MCF 10A (cell line): ENCODE results near the gene TOR1B. TPM values are rescaled to one million over a fixed set of nuclear protein-coding genes. Genes with fewer than 3 reads are reported as not detected.
A peak's percentile ranks its signal among the peaks of the same experiment; 100 is the strongest.
"Not testable (repeated sequence)": the region's sequence is repeated elsewhere in the genome, so short reads cannot be mapped to it uniquely, and the experiment has no call there.

Experiments
- BruUV-seq: library from RNA; stranded (reverse); fragments of 400-500 nt; replicated peaks from 2 replicates; lab custom pipeline; 2021; lab: Mats Ljungman, UMichigan
- CTCF ChIA-PET: fragments of 300-600 bp; sonication (Branson Sonifier 250); formaldehyde crosslinking; extraction: SDS; loops from one replicate; lab custom pipeline; 2021; ENCODE audit warnings: antibody characterized with exemption, inconsistent platforms; lab: Yijun Ruan, JAX
- POLR2A ChIA-PET: fragments of 300-600, 350-650 bp; sonication (Branson Sonifier 250); formaldehyde crosslinking; extraction: SDS; loops from one replicate; lab custom pipeline; 2020; ENCODE audit warnings: antibody characterized with exemption, inconsistent platforms; lab: Yijun Ruan, JAX
- DNase-seq: peaks from one replicate; pipeline ENCODE4 v3.0.0-alpha.2; 2018; ENCODE audit not compliant: unreplicated experiment
- H3K27ac Mint-ChIP-seq: one replicate; pipeline ENCODE4 v1.8.0; 2022; ENCODE audit warnings: mild to moderate bottlenecking, low read depth, mixed read lengths; ENCODE audit not compliant: unreplicated experiment
- H3K27me3 Mint-ChIP-seq: one replicate; pipeline ENCODE4 v1.8.0; 2022; ENCODE audit warnings: mixed read lengths; ENCODE audit not compliant: insufficient read depth, unreplicated experiment
- H3K36me3 Mint-ChIP-seq: one replicate; pipeline ENCODE4 v1.8.0; 2022; ENCODE audit warnings: mild to moderate bottlenecking, moderate library complexity, mixed read lengths; ENCODE audit not compliant: insufficient read depth, unreplicated experiment
- H3K4me1 Mint-ChIP-seq: one replicate; pipeline ENCODE4 v1.8.0; 2022; ENCODE audit warnings: mixed read lengths; ENCODE audit not compliant: insufficient read depth, unreplicated experiment
- H3K4me3 Mint-ChIP-seq: one replicate; pipeline ENCODE4 v1.8.0; 2022; ENCODE audit warnings: mild to moderate bottlenecking, moderate library complexity, mixed read lengths; ENCODE audit not compliant: unreplicated experiment
- H3K9me3 Mint-ChIP-seq: one replicate; pipeline ENCODE4 v1.8.0; 2022; ENCODE audit warnings: mixed read lengths; ENCODE audit not compliant: unreplicated experiment
- CTCF ChIP-seq: fragments of 200-600 bp; IDR thresholded peaks from one replicate; pipeline ENCODE4 v1.8.0; 2022; ENCODE audit warnings: antibody characterized with exemption, mild to moderate bottlenecking; ENCODE audit not compliant: unreplicated experiment
- intact Hi-C: fragments of 100-400 bp; cut with micrococcal nuclease; formaldehyde crosslinking; loops from 2 replicates; pipeline ENCODE4 v1.14.1; 2022
- total RNA-seq: library from RNA; stranded (reverse); gene quantifications from 2 replicates; pipeline ENCODE4 v1.2.3, GENCODE V29; 2022

The TOR1B gene
- total RNA-seq, 1 experiment from 2014 or later, result 14.8 TPM

GRCh38 chr9:129761293-129761900 is 41.6 kb upstream of the TOR1B start:
- no peaks in the 10 kb centered on the region for H3K9me3 Mint-ChIP-seq
- ChIA-PET POLR2A (interaction anchor here (0.6 to 8.5 kb wide), 6 partner anchors 10 to 1311 kb away, joined by 3 to 62 read pairs (median 8); partner anchors contain the start of gene PTGES), CTCF (interaction anchor here (0.6 to 1.1 kb wide), 5 partner anchors 8 to 425 kb away, joined by 3 to 8 read pairs (median 3); partner anchors contain the start of gene PTGES)
- intact Hi-C loops, result no loop called here
- TF ChIP-seq CTCF, result no peak
- BruUV-seq, result no TSS peak
- H3K27ac Mint-ChIP-seq, result no peak overlapping the region
- DNase-seq, result no peak
- peaks cover 9% of the 10 kb centered on the region for H3K4me1 Mint-ChIP-seq
- H3K36me3 Mint-ChIP-seq, result peaks cover 4% of the 10 kb centered on the region
- H3K27me3 Mint-ChIP-seq, result no peaks in the 10 kb centered on the region
- no peak overlapping the region for H3K4me3 Mint-ChIP-seq

- Mint-ChIP-seq H3K4me1 (peaks cover 9% of the 10 kb centered on the region), H3K27me3 (no peaks in the 10 kb centered on the region), H3K36me3 (peaks cover 4% of the 10 kb centered on the region), H3K27ac (peak overlapping the region; percentile 7), H3K9me3 (no peaks in the 10 kb centered on the region), H3K4me3 (no peak overlapping the region)
- no TSS peak for BruUV-seq
- CTCF ChIA-PET, result interaction anchor here (0.6 to 1.1 kb wide), 5 partner anchors 9 to 425 kb away, joined by 3 to 8 read pairs (median 3); partner anchors contain the start of gene PTGES
- no peak for TF ChIP-seq CTCF
- peak; percentile 40 for DNase-seq
- intact Hi-C loops, result no loop called here
- POLR2A ChIA-PET, result interaction anchor here (0.6 to 8.5 kb wide), 6 partner anchors 11 to 1311 kb away, joined by 3 to 62 read pairs (median 8); partner anchors contain the start of gene PTGES
Observed at GRCh38 chr9:129761901-129762369, 41.0 kb upstream of the TOR1B start.

- ChIA-PET POLR2A (interaction anchor here (0.6 to 8.5 kb wide), 5 partner anchors 10 to 660 kb away, joined by 3 to 62 read pairs (median 13); partner anchors contain the start of gene PTGES), CTCF (interaction anchor here (0.7 to 0.8 kb wide), 3 partner anchors 9 to 26 kb away, joined by 3 to 8 read pairs (median 5); partner anchors contain the start of gene PTGES)
- H3K27me3 Mint-ChIP-seq, H3K36me3 Mint-ChIP-seq, BruUV-seq, intact Hi-C loops, H3K4me1 Mint-ChIP-seq, H3K9me3 Mint-ChIP-seq: not testable (repeated sequence)
- Mint-ChIP-seq H3K27ac (peak overlapping the region; percentile 7), H3K4me3 (peak overlapping the region; percentile 23)
- DNase-seq, result peak; percentile 91
Observed at GRCh38 chr9:129762370-129762984, 40.5 kb upstream of the TOR1B start.

- TF ChIP-seq CTCF, result no peak
- Mint-ChIP-seq H3K4me1 (peaks cover 9% of the 10 kb centered on the region), H3K4me3 (peak overlapping the region; percentile 23), H3K27ac (peak overlapping the region; percentile 7), H3K27me3 (no peaks in the 10 kb centered on the region), H3K36me3 (peaks cover 4% of the 10 kb centered on the region), H3K9me3 (no peaks in the 10 kb centered on the region)
- intact Hi-C loops, result no loop called here
- peak; percentile 72 for DNase-seq
- ChIA-PET CTCF (interaction anchor here (0.9 kb wide), 1 partner anchor 25 kb away, joined by 3 read pairs; no protein-coding TSS in a partner anchor), POLR2A (interaction anchor here (0.8 to 8.5 kb wide), 4 partner anchors 10 to 26 kb away, joined by 3 to 62 read pairs (median 18); partner anchors contain the start of gene PTGES)
- BruUV-seq, result no TSS peak
Observed at GRCh38 chr9:129762985-129763926, 39.7 kb upstream of the TOR1B start.
